Stimulated activated CD8-positive, alpha-beta memory T cell treated with anti-CD3 and anti-CD28 coated beads, Interleukin-7, amount 100 ng/mL, for 4 hours (primary cell): ENCODE data around the gene GALNT17.
A peak's percentile ranks its signal among the peaks of the same experiment; 100 is the strongest.
"Not testable (repeated sequence)": the region's sequence is repeated elsewhere in the genome, so short reads cannot be mapped to it uniquely, and the experiment has no call there.

Experiments
- DNase-seq, 2 donors: peaks; one replicate each; pipeline ENCODE4 v3.0.0-alpha.2; 2020; ENCODE audit warnings: low read depth in 2 of 2

The GALNT17 gene

DNA sequence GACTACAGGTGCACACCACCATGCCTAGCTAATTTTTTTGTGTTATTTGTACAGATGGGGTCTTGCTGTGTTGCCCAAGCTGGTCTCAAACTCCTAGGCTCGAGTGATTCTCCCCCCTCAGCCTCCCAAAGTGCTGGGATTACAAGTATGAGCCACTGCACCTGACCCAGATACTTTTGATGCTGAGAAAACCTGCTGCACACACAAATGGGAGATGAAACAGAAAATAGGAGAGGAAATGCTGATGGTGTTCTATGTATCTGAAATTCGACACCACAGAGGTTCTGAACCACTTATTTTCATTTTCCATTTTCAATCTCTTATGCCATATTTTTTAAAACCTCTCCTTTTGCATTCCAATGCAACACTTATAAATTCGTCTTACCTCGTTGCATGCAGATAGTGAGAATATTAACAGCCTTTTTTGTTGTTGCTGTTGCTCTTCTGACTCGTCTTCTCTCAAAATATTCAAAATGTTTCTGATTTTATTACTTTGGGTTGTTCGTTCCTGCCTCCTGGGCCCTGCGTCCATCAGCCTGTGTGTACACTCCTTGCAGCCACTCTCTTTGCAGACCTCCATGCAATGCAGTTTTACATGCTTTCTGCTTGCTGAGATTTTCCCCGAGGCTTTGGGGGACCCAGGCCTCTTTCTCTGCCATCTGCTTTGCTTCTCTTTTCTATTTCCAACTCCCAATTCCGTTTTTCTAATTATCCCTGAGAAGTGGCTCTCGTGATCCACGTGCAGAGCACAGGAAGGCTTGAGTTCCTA, 556.1 kb downstream of the GALNT17 start:
- no peak for DNase-seq

DNA sequence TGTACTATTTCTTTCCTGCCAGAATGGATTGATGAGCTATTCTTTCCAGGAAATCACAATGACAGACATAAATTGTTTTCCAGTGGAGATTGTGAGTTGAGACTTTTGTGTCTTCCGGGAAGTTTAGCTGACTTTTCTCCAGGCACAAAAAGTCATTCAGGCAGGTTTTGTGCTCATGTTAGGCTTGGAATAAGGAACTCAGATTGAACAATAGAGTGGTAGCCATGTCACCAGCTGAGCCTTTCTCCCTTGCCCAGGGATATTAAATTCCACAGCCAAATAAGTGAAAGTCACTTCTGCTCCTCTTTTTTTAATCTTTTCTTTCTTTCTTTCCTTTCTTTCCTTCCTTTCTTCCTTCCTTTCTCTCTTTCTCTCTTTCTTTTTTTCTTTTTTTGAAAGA, 559.6 kb downstream of the GALNT17 start:
- no peak for DNase-seq

DNA sequence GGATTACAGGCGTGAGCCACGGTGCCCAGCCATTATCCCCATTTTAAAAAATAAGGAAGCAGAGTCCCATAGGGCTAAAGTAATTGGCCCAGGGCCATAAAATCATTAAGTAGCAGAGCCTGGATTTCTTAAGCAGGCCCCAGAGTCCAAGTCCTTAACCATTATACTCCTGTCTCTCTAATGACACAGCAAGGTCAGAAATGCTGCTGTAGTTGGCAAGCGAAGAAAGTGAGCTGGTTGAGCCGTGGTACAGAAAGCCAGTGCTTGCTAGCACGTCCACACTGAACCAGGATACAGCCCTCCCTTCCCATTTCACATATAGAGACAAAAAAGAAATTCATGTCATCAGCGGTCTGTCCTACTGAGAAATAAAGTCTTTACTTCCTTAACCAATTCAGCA, 562.7 kb downstream of the GALNT17 start:
- DNase-seq = no peak

DNA sequence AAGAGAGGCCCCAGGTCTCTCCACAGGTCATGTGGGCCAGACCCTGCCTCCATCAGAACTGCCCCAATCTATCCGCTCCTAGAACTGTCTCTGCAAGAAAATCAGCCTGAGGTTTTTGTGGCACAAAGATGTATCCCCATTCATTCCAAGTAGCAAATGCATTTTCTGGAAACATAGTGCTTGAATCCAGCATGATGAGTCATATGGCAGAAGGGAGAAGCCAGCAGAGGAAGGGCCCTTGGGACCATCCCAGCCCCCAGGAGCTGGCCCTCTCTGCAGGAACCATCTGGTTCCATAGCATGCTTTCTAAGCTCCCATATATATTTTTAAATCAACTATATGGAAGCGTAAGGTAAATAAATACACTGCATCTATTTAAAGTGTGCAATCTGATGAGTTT, 563.2 kb downstream of the GALNT17 start:
- DNase-seq = no peak

DNA sequence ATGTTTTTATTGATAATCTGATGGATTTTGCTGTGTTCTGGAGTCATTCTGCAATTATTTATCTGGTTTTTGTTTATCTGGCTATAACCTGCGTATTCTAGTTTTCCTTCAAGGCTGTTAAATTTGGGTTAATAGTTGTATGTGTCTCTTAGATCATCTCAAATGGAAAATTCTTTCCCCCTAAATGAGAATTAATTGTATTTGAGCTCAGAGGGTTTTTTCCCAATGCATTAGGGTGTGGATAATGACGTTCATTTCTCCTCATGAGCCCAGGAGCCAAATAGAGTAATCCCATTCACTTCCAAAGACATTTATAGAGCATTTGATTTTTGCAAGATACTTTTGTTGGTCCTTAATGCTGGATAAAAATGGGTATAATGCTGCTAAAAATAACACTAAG, 564.6 kb downstream of the GALNT17 start:
- DNase-seq = no peak

DNA sequence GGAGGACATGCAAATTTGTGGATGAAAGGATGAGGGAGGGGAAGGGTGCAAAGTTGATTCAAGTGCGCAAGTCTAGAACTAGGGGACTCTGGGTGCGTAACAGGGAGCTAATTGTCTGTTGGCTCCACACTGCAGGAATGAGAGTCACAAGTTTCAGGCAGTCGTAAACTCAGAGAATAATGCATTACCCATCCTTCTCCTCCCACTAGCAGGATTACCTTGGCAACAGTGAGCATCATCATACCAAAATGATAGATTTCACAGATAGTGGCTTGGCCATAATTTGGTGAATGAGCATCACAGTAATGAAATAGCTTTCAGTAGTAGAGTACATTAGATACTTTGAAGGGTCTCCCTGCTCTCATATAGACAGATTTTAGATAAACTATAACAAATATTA, 565.5 kb downstream of the GALNT17 start:
- DNase-seq = no peak

DNA sequence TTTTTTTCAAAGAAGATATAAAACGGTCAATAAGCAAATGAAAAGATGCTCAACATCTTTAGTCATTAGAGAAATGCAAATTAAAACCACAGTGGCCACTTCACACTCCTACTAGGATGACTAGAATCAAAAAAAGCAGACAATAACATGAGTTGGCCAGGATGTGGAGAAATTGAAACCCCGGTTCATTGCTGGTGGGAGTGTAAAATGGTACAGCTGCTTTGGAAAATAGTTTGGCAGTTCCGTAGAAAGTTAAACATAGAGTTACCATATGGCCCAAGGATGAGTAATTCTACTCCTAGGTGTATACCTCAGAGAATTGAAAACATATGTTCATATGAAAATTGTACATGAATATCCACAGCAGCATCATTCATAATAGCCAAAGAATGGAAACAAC, 573.3 kb downstream of the GALNT17 start:
- DNase-seq = no peak

DNA sequence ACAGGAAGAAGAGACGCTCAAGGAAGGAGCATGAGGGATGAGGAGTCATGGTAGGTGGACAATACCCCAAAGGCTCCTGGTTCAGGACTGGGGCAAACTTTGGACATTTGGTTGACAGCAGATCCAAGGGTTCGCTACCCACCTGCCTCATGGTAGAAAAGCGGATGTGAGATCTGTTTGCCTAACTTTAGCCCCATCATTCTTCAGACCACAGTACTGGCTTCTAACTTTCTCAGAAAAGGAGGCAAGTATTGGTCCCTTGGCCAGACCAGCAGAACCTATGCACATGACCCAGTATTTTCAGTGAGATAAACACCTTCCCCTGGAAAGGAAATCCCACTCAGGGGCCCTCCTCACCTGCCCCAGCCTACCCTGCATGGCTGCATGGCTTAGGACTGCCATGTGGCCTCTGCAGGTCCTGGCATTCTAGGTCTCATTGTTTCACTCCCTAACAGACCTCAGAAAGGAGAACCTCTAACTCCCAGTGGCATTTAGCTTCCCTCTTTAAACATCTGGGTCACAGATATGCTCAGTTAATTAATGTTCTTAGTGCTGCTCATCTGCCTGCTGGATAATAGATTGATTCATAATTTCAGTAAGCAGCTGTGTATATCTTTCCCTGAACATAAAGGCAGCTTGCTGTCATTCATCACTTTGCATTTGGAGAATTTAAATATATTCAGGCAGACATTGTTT, 574.1 kb downstream of the GALNT17 start:
- DNase-seq = no peak

DNA sequence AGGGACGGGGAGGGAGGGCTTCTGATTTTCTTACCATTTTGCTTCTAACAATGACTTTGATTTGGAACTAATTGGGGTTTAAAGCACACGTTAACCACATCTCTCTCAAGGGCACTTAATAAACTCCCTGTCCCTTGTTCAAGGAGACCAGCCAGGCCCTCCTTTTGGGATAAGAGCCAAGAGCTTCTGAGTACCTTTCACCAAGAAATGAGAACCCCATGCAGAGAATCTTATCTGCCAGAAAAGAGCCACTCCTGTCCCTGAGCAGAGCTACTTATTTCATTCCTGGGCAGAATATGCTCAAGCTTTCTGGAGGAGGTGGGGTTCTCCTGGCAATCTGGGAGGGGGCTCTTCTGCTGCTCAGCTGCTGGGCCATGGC, 574.6 kb downstream of the GALNT17 start:
- no peak for DNase-seq

DNA sequence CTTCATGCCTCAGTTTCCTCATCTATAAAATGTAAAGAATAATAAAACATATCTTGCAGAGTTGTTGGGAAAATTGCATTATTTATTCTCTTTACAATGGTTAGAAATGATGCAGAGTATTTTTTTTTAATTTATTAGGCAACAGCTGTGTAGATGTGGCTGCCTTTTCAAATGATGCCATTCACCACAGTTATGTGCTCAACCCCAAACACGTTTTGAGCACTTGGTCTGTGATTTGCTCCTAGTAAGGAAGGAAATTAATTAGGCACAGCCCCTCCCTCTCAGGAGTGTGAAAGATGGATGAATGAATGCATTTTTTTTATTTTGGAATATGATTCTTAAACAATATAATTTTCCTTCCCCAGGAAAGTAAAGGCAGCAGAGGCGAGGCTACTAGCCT, 575.1 kb downstream of the GALNT17 start:
- no peak for DNase-seq

DNA sequence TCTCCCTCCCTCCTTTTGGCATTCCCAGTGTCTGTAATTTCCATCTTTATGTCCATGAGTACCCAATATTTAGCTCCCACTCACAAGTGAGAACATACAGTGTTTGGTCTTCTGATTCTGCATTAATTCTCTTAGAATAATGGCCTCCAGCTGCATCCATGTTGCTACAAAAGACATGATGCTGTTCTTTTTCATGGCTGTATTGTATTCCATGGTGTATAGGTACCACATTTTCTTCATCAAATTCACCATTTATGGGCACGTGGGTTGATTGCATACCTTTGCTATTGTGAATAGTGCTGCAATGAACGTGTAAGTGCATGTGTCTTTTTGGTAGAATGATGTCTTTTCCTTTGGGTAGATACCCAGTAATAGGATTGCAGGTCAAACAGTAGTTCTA, 576.8 kb downstream of the GALNT17 start:
- DNase-seq = no peak

DNA sequence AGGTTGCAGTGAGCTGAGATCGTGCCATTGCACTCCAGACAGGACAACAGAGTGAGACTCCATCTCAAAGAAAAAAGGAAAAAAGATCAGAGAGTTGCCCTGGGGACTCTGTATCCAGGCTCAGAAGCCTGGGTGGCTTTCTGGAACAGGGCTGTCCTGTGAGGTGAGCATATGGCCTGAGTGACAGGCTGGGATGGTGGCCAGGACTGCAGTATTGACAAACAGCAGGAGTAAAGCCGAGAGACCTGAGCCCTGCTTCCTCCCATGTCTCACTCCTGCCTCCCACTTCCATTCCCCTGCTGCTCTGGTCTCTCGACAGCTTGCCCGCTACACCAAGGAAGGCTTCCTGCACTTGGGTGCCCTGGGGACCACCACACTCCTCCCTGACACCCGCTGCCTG, 578.5 kb downstream of the GALNT17 start:
- DNase-seq = no peak

DNA sequence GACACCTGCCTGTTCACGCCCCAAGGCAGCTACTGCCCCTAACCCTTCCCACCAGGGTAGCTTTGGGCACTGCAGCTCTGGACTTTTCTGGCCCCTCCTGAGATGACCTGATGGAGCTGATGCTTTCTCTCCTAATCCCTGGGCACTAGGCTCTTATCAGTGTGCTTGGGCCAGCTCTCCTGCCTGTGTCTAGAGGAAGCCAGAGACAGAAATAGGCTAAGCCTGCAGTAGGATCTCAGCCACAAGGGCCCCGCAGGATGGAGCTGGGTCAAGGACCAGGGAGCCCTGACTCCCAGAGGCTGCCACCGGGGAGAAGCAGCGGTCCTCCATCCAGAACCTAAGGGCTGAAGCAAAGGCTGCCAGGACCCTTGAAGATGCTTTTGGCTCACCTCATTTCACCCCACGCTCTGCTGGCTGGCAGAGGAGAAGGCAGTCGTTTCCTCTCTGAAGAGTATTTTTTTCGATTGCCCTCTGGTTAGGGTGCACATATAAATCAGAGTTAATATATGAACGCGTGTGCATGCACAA, 580.8 kb downstream of the GALNT17 start:
- no peak for DNase-seq

DNA sequence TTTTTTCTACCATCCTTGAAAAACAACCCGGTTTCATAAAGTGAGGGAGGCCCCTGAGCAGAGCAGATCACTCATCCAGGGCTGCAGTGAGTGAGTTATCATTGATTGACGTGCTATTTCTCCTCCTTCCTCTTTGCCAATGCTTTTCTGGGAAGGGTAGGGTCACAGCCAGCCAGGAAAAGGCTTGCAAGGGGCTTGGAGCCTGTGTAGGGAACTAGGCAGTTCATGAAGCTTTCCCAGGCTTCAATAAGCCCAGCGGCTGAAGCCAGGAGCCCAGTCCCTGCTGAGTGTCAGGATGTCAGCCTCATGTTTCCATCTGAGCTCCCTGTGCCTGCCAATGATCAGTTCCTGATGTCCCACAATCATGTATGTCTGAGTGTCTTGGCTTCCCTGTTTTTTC, 584.7 kb downstream of the GALNT17 start:
- DNase-seq = no peak

DNA sequence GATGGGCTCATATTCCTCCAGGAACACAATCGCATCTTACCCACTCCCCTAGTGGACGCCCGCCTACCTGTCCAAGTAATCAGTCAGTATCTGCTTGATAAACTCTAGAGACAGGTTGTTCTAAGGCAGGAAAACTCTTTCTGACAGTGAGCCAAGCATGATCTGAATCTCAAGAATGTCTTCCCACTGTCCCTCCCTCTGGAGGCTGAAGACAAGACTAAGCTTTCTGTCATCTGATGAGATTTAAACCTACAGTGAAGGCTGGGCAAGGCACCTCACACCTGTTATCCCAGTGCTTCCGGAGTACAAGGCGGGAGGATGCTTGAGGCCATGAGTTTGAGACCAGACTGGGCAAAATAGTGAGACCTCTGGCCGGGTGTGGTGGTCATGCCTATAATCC, 586.6 kb downstream of the GALNT17 start:
- no peak for DNase-seq

DNA sequence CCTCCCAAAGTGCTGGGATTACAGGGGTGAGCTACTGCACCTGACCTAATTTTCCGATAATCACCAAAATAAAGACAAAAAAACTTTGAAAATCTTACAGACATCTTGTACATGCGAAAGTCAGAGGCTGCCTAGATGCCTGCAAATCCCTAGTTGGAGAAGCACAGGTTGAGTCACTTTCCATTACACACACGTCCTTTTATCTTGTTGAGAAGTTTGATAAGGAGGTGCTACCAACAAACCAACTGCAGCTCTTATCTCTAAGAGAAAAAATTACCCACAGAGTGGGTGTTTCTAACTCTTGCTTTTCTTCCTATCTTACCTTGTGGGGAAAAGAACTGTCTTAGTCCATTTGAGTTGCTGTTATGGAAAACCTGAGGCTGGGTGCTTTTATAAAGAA, 589.8 kb downstream of the GALNT17 start:
- no peak for DNase-seq

DNA sequence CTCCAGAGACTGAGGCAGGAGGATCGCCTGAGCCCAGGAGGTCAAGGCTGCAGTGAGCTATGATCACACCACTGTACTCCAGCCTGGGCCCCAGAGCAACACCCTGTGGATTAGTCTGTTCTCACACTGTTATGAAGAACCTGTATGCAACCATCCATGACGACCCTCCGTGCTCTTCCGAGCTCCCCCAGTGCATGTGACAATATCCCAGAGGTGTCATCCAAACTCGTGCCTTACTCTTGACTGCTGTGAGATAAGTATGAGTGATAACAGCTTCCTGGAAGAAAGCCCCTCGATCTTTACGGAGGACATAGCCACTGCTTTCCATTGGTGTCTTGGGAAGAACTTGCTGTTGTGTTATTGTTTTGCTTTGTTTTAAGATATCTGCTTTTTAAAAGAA, 591.9 kb downstream of the GALNT17 start:
- DNase-seq = no peak

DNA sequence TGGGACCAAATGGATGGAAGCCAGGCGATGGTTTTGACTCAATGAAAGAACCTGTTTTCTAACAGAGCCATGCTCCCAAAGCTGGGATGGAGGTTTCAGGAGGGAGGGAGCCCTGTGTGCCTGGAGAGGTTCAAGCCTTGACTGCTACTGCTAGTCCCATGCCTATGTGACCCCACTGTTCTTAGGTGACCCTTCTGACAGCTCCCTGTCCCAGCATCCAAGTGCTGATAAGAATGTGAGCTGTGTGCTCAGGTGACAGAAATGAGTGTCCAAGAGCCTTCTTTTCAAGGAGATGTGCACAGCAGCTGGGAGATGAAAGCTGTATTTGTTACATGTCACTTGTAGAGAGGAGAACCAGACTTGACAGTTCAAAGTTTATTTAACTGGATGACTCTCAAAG, 595.4 kb downstream of the GALNT17 start:
- DNase-seq = no peak

DNA sequence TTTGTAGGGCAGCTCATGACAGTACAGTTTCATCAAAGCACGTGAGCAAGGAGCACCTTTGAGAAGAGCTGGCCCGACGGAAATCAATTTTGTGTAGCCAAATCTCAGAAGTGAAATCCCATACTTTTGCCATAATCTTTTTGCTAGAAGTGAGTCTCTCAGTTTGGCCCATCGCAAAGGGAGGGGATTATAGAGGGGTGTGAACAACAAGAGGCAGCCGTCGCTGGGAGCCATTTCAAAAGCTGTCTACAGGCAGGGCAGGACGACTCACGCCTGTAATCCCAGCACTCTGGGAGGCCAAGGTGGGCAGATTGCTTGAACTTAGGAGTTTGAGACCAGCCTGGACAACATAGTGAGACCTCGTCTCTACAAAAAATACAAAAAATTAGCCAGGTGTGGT, 599.8 kb downstream of the GALNT17 start:
- no peak for DNase-seq

DNA sequence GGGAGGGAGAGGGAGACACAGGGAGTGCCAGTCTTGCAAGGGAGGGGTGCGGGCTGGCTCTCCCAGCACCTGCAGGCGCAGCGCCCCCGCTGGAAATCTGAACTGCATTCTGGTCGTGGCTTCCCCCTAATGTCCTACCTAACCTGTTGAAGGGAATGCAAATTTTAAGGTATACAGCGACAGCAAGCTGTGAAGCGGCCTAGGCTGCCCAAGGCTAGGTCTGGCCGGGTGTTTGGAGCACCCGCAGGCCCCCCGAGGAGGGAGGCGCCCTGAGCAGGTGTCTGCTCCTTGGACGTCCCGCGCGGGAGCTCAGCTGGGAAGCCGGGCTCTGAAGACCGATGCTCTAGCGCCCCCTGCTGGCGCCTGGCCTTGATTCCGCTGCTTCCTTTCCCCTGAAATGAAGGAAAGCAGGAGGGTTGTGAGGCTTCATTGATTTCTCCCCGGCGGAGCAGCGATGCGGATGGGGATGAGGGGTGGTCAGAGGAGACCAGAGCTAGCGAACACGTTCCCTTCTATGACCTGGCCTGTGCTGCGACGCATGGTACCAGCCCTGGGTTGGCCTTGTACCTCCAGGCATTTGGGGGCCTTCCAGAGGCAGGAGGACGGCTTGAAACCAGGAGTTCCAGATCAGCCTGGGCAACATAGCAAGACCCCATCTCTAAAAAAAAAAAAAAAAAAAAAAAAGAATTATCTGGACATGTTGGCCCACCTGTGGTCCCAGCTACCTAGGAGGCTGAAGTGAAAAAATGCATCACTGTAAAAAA, 601.3 kb downstream of the GALNT17 start:
- peak; percentile 5 to 6 for DNase-seq

DNA sequence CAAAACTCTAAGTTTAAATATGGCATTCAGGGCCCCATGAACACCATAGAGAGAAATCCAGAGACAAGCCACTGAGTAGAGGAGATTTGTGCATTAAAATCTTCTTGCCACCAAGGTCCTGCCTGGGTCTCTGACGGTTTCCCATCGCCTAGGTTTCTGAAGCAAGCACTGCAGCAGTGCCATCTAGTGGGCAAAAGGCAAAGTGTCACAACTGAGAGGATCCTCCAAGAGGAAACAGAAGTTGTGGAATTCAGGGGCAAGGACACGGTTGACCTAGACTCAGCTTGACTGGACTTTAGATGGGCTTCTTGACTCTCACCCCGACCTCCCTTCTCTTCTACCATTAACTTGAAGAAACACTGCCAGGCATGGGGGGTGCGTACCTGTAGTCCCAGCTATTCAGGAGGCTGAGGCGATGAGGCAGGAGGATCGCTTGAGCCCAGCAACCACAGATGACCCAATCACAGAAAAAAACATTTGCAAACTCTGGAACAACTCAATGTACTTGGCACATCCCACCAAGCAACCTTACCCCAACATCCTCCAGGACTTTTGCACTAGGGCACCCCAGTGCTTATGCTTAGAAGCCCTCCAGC, 604.1 kb downstream of the GALNT17 start:
- peak in 1 of 2 donors; percentile 1 for DNase-seq

DNA sequence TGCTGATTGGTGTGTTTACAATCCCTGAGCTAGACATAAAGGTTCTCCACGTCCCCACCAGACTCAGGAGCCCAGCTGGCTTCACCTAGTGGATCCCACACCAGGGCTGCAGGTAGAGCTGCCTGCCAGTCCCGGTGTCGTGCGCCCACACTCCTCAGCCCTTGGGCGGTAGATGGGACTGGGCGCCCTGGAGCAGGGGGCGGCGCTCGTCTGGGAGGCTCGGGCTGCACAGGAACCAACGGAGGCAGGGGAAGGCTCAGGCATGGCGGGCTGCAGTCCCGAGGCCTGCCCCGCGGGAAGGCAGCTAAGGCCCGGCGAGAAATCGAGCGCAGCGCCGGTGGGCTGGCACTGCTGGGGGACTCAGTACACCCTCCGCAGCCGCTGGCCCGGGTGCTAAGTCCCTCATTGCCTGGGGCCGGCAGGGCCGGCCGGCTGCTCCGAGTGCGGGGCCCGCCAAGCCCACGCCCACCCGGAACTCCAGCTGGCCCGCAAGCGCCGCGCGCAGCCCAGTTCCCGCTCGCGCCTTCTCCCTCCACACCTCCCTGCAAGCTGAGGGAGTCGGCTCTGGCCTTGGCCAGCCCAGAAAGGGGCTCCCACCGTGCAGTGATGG, 606.1 kb downstream of the GALNT17 start:
- not testable (repeated sequence) for DNase-seq
